IPS DF 6.9 (cell line): ENCODE data around the gene LONP2.

Experiments
- DNase-seq: peaks from one replicate; pipeline ENCODE4 v3.0.0-alpha.2; 2013; ENCODE audit warnings: low read depth, low spot score
- H3K27ac ChIP-seq: one replicate; pipeline ENCODE4 v1.5.1; 2013; ENCODE audit warnings: low read length, control low read depth
- H3K27me3 ChIP-seq: 2 replicates; pipeline ENCODE4 v1.6.1; 2013; ENCODE audit warnings: mild to moderate bottlenecking, low read length; ENCODE audit not compliant: control insufficient read depth, insufficient read depth
- H3K36me3 ChIP-seq: 2 replicates; pipeline ENCODE4 v1.6.1; 2013; ENCODE audit warnings: low read length; ENCODE audit not compliant: control insufficient read depth, insufficient read depth
- H3K4me1 ChIP-seq: 2 replicates; pipeline ENCODE4 v1.6.1; 2013; ENCODE audit warnings: low read length; ENCODE audit not compliant: control insufficient read depth, insufficient read depth
- H3K4me3 ChIP-seq: 2 replicates; pipeline ENCODE4 v1.5.1; 2013; ENCODE audit warnings: mild to moderate bottlenecking, low read length
- H3K9me3 ChIP-seq: 2 replicates; pipeline ENCODE4 v1.6.1; 2013; ENCODE audit warnings: low read length, inconsistent platforms; ENCODE audit not compliant: control insufficient read depth, insufficient read depth
- WGBS: extraction: QIAGEN DNeasy Blood & Tissue Kit; methylation state at CpG from one replicate; pipeline ENCODE4 v1.1.7; 2013; ENCODE audit warnings: mixed read lengths, missing lambda C conversion rate; ENCODE audit not compliant: insufficient read length, insufficient coverage; 5-methylcytosine and 5-hydroxymethylcytosine counted together

LONP2 gene

GRCh38 chr16:48332978-48333377 lies 88.9 kb downstream of the LONP2 start:
- no CpG with 5 or more reads among the region's 5 CpGs for WGBS
- no peaks in the 10 kb centered on the region for H3K9me3 ChIP-seq
- no peaks in the 10 kb centered on the region for H3K27me3 ChIP-seq
- H3K36me3 ChIP-seq = no peaks in the 10 kb centered on the region
- no peaks in the 10 kb centered on the region for H3K4me1 ChIP-seq
- DNase-seq = no peak
- no peak overlapping the region for H3K27ac ChIP-seq
- H3K4me3 ChIP-seq = no peak overlapping the region

- Histone ChIP-seq H3K27ac (no peak overlapping the region), H3K9me3 (no peaks in the 10 kb centered on the region), H3K4me3 (no peak overlapping the region), H3K36me3 (no peaks in the 10 kb centered on the region), H3K4me1 (no peaks in the 10 kb centered on the region), H3K27me3 (no peaks in the 10 kb centered on the region)
- no peak for DNase-seq
- WGBS = no CpG with 5 or more reads among the region's 9 CpGs
Observed at GRCh38 chr16:48334325-48334724, 90.2 kb downstream of the LONP2 start.

- no CpG with 5 or more reads among the region's 3 CpGs for WGBS
- Histone ChIP-seq H3K4me3 (no peak overlapping the region), H3K27ac (no peak overlapping the region), H3K4me1 (no peaks in the 10 kb centered on the region), H3K9me3 (no peaks in the 10 kb centered on the region), H3K36me3 (no peaks in the 10 kb centered on the region), H3K27me3 (no peaks in the 10 kb centered on the region)
- DNase-seq = no peak
Observed at GRCh38 chr16:48335961-48336360, 91.9 kb downstream of the LONP2 start.

- H3K27ac ChIP-seq = no peak overlapping the region
- no peak overlapping the region for H3K4me3 ChIP-seq
- no peaks in the 10 kb centered on the region for H3K27me3 ChIP-seq
- no peaks in the 10 kb centered on the region for H3K36me3 ChIP-seq
- WGBS = no CpG with 5 or more reads among the region's 1 CpG
- no peaks in the 10 kb centered on the region for H3K9me3 ChIP-seq
- DNase-seq = no peak
- no peaks in the 10 kb centered on the region for H3K4me1 ChIP-seq
Observed at GRCh38 chr16:48340054-48340453, 96.0 kb downstream of the LONP2 start.

GRCh38 chr16:48342591-48342990 lies 98.5 kb downstream of the LONP2 start:
- H3K27me3 ChIP-seq = no peaks in the 10 kb centered on the region
- no peak overlapping the region for H3K4me3 ChIP-seq
- WGBS = no CpG with 5 or more reads among the region's 2 CpGs
- DNase-seq = no peak
- no peaks in the 10 kb centered on the region for H3K36me3 ChIP-seq
- no peaks in the 10 kb centered on the region for H3K4me1 ChIP-seq
- H3K27ac ChIP-seq = no peak overlapping the region
- H3K9me3 ChIP-seq = no peaks in the 10 kb centered on the region

GRCh38 chr16:48347191-48347865 lies 103.2 kb downstream of the LONP2 start:
- Histone ChIP-seq H3K9me3 (no peaks in the 10 kb centered on the region), H3K4me3 (no peak overlapping the region), H3K27me3 (no peaks in the 10 kb centered on the region), H3K36me3 (no peaks in the 10 kb centered on the region), H3K27ac (no peak overlapping the region), H3K4me1 (no peaks in the 10 kb centered on the region)
- DNase-seq = no peak
- WGBS = no CpG with 5 or more reads among the region's 20 CpGs

GRCh38 chr16:48347980-48348379 lies 103.9 kb downstream of the LONP2 start:
- Histone ChIP-seq H3K36me3 (no peaks in the 10 kb centered on the region; the same call in 1 of the 2 replicates), H3K4me3 (no peak overlapping the region), H3K4me1 (no peaks in the 10 kb centered on the region), H3K9me3 (no peaks in the 10 kb centered on the region), H3K27ac (no peak overlapping the region), H3K27me3 (no peaks in the 10 kb centered on the region)
- no peak for DNase-seq
- WGBS = no CpG with 5 or more reads among the region's 4 CpGs

GRCh38 chr16:48350736-48351135 lies 106.6 kb downstream of the LONP2 start:
- Histone ChIP-seq H3K36me3 (no peaks in the 10 kb centered on the region; the same call in 1 of the 2 replicates), H3K9me3 (no peaks in the 10 kb centered on the region), H3K4me1 (no peaks in the 10 kb centered on the region), H3K27me3 (no peaks in the 10 kb centered on the region), H3K4me3 (no peak overlapping the region), H3K27ac (no peak overlapping the region)
- WGBS = no CpG with 5 or more reads among the region's 3 CpGs
- DNase-seq = no peak

- no peak overlapping the region for H3K4me3 ChIP-seq
- H3K27ac ChIP-seq = no peak overlapping the region
- H3K36me3 ChIP-seq = no peaks in the 10 kb centered on the region; the same call in 1 of the 2 replicates
- H3K9me3 ChIP-seq = no peaks in the 10 kb centered on the region
- no CpG with 5 or more reads among the region's 7 CpGs for WGBS
- H3K4me1 ChIP-seq = no peaks in the 10 kb centered on the region
- DNase-seq = no peak
- H3K27me3 ChIP-seq = no peaks in the 10 kb centered on the region
Observed at GRCh38 chr16:48352648-48353390, 108.7 kb downstream of the LONP2 start.

- no CpG with 5 or more reads among the region's 7 CpGs for WGBS
- peak; percentile 50 for DNase-seq
- Histone ChIP-seq H3K4me3 (no peak overlapping the region), H3K27me3 (no peaks in the 10 kb centered on the region), H3K4me1 (no peaks in the 10 kb centered on the region), H3K27ac (no peak overlapping the region), H3K36me3 (no peaks in the 10 kb centered on the region; the same call in 1 of the 2 replicates), H3K9me3 (no peaks in the 10 kb centered on the region)
Observed at GRCh38 chr16:48353565-48354163, 109.6 kb downstream of the LONP2 start.
